Lower lobe of right lung (tissue), 2 donors: ENCODE measurements around the gene ARID2. TPM values are rescaled to one million over a fixed set of nuclear protein-coding genes. Genes with fewer than 3 reads are reported as not detected.

Experiments used
- ATAC-seq, 2 donors: fragments of 200-7000 bp; cut with Tn5 transposase; one replicate each; pipeline ENCODE4 v1.9.1; 2020 to 2022; ENCODE audit warnings: mild to moderate bottlenecking in 2 of 2, moderate library complexity in 2 of 2
- DNase-seq: peaks from one replicate; pipeline ENCODE4 v3.0.0-alpha.2; 2020
- H3K27ac ChIP-seq: fragments of 200-600 bp; one replicate; pipeline ENCODE4 v1.8.0; 2022
- H3K27me3 ChIP-seq: fragments of 200-600 bp; one replicate; pipeline ENCODE4 v1.8.0; 2022; ENCODE audit warnings: low read depth
- H3K36me3 ChIP-seq: fragments of 200-600 bp; one replicate; pipeline ENCODE4 v1.8.0; 2022; ENCODE audit warnings: mild to moderate bottlenecking
- H3K4me1 ChIP-seq: fragments of 200-600 bp; one replicate; pipeline ENCODE4 v1.8.0; 2022
- H3K4me3 ChIP-seq: fragments of 200-600 bp; one replicate; pipeline ENCODE4 v1.8.0; 2022; ENCODE audit warnings: mild to moderate bottlenecking
- H3K9me3 ChIP-seq: fragments of 200-600 bp; one replicate; pipeline ENCODE4 v1.8.0; 2022
- intact Hi-C: fragments of 100-400 bp; cut with DNase I; formaldehyde crosslinking; loops from one replicate; pipeline ENCODE4 v1.11.0; 2022
- total RNA-seq: library from RNA; stranded (reverse); fragmentation: NEBNext Ultra II Directional; extraction: Animal tissue kit (Norgen Biotek cat#: 25700); gene quantifications from one replicate; pipeline ENCODE4 v1.2.1, GENCODE V29; 2021
- TF ChIP-seq, protein P1 (sequence below): fragments of 200-600 bp; IDR thresholded peaks from one replicate; pipeline ENCODE4 v1.8.0; 2022; ENCODE audit warnings: antibody characterized with exemption, mild to moderate bottlenecking
- donor health status: DM: no; HTN: yes; CAD: no; lungs with severe emphysema.

Gene ARID2
- total RNA-seq, 1 donor from 2014 or later, result 26.3 TPM

- no peak for DNase-seq
- TF ChIP-seq, protein P1, sequence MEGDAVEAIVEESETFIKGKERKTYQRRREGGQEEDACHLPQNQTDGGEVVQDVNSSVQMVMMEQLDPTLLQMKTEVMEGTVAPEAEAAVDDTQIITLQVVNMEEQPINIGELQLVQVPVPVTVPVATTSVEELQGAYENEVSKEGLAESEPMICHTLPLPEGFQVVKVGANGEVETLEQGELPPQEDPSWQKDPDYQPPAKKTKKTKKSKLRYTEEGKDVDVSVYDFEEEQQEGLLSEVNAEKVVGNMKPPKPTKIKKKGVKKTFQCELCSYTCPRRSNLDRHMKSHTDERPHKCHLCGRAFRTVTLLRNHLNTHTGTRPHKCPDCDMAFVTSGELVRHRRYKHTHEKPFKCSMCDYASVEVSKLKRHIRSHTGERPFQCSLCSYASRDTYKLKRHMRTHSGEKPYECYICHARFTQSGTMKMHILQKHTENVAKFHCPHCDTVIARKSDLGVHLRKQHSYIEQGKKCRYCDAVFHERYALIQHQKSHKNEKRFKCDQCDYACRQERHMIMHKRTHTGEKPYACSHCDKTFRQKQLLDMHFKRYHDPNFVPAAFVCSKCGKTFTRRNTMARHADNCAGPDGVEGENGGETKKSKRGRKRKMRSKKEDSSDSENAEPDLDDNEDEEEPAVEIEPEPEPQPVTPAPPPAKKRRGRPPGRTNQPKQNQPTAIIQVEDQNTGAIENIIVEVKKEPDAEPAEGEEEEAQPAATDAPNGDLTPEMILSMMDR, result no peak
- Histone ChIP-seq H3K4me1 (no peaks in the 10 kb centered on the region), H3K27me3 (no peaks in the 10 kb centered on the region), H3K27ac (no peak overlapping the region), H3K4me3 (no peak overlapping the region), H3K9me3 (no peaks in the 10 kb centered on the region), H3K36me3 (no peaks in the 10 kb centered on the region)
- intact Hi-C loops, result no loop called here
- no peak for ATAC-seq
These were observed 22.2 kb upstream of the ARID2 start for GRCh38 chr12:45707241-45707857.

DNA sequence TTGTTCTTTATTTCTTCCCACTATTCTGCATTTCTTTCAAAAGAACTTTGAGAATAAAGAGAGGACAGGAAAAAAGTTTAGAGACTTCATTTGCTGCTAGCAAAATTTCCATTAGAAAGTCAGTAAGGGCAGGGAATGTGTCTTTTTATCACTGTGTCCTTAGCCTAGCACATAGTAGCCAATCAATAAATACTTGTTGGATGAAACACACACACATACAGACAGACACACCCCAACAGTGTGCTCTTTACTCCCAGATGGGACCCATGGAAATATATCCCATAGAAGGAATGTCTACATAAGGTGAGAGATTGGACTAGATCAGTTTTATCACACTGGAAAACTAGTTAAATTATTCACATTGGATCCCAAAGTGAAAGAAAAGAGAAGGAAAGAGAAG, 21.1 kb upstream of the ARID2 start:
- no peak for DNase-seq
- intact Hi-C loops, result no loop called here
- TF ChIP-seq, protein P1, result no peak
- ATAC-seq, result no peak
- H3K36me3 ChIP-seq, result no peaks in the 10 kb centered on the region
- no peaks in the 10 kb centered on the region for H3K9me3 ChIP-seq
- no peak overlapping the region for H3K4me3 ChIP-seq
- H3K27me3 ChIP-seq, result no peaks in the 10 kb centered on the region
- H3K27ac ChIP-seq, result no peak overlapping the region
- no peaks in the 10 kb centered on the region for H3K4me1 ChIP-seq

GRCh38 chr12:45708901-45709300, 20.6 kb upstream of the ARID2 start:
- Histone ChIP-seq H3K27me3 (no peaks in the 10 kb centered on the region), H3K9me3 (no peaks in the 10 kb centered on the region), H3K4me1 (no peaks in the 10 kb centered on the region), H3K27ac (no peak overlapping the region), H3K4me3 (no peak overlapping the region), H3K36me3 (no peaks in the 10 kb centered on the region)
- intact Hi-C loops, result no loop called here
- TF ChIP-seq, protein P1, result no peak
- DNase-seq (no peak), ATAC-seq (no peak)

- no peaks in the 10 kb centered on the region for H3K4me1 ChIP-seq
- TF ChIP-seq, protein P1, result no peak
- intact Hi-C loops, result no loop called here
- no peak overlapping the region for H3K27ac ChIP-seq
- no peaks in the 10 kb centered on the region for H3K27me3 ChIP-seq
- no peak for ATAC-seq
- H3K36me3 ChIP-seq, result no peaks in the 10 kb centered on the region
- no peaks in the 10 kb centered on the region for H3K9me3 ChIP-seq
- no peak for DNase-seq
- H3K4me3 ChIP-seq, result no peak overlapping the region
These were observed 17.2 kb upstream of the ARID2 start for GRCh38 chr12:45712319-45712718.

- intact Hi-C loops, result no loop called here
- TF ChIP-seq, protein P1, result no peak
- Histone ChIP-seq H3K27ac (no peak overlapping the region), H3K4me1 (no peaks in the 10 kb centered on the region), H3K36me3 (no peaks in the 10 kb centered on the region), H3K27me3 (no peaks in the 10 kb centered on the region), H3K4me3 (no peak overlapping the region), H3K9me3 (no peaks in the 10 kb centered on the region)
- DNase-seq (no peak), ATAC-seq (no peak)
These were observed 16.4 kb upstream of the ARID2 start for GRCh38 chr12:45713078-45713477.
